Uterus (tissue), 2 donors: ENCODE measurements around the gene RAB15.

Experiments used
- CTCF ChIP-seq, 4 experiments: fragments of 200-600 bp in 2 of 4; fragments of 450-650 bp in 2 of 4; sonication (generic) in 2 of 4; IDR thresholded peaks; one replicate each; pipeline ENCODE4 v1.5.1; 2016 to 2019; ENCODE audit warnings: antibody characterized with exemption in 4 of 4, mild to moderate bottlenecking in 2 of 4, moderate library complexity in 1 of 4
- POLR2A ChIP-seq, 2 donors: fragments of 450-650 bp; IDR thresholded peaks; one replicate each; pipeline ENCODE4 v1.6.1; 2016; ENCODE audit warnings: antibody characterized with exemption in 2 of 2, mild to moderate bottlenecking in 1 of 2, moderate library complexity in 1 of 2

- TF ChIP-seq CTCF (IDR thresholded peaks at IDR 0.05) (no peak), POLR2A (IDR thresholded peaks at IDR 0.05) (no peak)
Observed at GRCh38 chr14:65012353-65012752, 40.2 kb upstream of the RAB15 start.
